Measurements from ENCODE around the gene SELENON. TPM values are rescaled to one million over a fixed set of nuclear protein-coding genes. Genes with fewer than 3 reads are reported as not detected.

The SELENON gene
- total and polyA plus RNA-seq, 8 donors = 85.2 to 107 (median 96.4) TPM

- Histone ChIP-seq H3K4me1 (no peaks in the 10 kb centered on the region), H3K36me3 (peaks cover 0 to 88% of the 10 kb centered on the region in 2 donors), H3K27me3 (no peaks in the 10 kb centered on the region), H3K27ac (peak overlapping the region in 1 of 2 donors; percentile 33), H3K4me3 (no peak overlapping the region), H3K9me3 (no peaks in the 10 kb centered on the region)
- TF ChIP-seq, protein P1, sequence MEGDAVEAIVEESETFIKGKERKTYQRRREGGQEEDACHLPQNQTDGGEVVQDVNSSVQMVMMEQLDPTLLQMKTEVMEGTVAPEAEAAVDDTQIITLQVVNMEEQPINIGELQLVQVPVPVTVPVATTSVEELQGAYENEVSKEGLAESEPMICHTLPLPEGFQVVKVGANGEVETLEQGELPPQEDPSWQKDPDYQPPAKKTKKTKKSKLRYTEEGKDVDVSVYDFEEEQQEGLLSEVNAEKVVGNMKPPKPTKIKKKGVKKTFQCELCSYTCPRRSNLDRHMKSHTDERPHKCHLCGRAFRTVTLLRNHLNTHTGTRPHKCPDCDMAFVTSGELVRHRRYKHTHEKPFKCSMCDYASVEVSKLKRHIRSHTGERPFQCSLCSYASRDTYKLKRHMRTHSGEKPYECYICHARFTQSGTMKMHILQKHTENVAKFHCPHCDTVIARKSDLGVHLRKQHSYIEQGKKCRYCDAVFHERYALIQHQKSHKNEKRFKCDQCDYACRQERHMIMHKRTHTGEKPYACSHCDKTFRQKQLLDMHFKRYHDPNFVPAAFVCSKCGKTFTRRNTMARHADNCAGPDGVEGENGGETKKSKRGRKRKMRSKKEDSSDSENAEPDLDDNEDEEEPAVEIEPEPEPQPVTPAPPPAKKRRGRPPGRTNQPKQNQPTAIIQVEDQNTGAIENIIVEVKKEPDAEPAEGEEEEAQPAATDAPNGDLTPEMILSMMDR (IDR thresholded peaks at IDR 0.05) = no peak
- ATAC-seq (no peak), DNase-seq (no peak)
- intact Hi-C loops (cut with DNase I) = no loop called here
Observed at GRCh38 chr1:25831569-25832196, 31.7 kb downstream of the SELENON start.

DNA sequence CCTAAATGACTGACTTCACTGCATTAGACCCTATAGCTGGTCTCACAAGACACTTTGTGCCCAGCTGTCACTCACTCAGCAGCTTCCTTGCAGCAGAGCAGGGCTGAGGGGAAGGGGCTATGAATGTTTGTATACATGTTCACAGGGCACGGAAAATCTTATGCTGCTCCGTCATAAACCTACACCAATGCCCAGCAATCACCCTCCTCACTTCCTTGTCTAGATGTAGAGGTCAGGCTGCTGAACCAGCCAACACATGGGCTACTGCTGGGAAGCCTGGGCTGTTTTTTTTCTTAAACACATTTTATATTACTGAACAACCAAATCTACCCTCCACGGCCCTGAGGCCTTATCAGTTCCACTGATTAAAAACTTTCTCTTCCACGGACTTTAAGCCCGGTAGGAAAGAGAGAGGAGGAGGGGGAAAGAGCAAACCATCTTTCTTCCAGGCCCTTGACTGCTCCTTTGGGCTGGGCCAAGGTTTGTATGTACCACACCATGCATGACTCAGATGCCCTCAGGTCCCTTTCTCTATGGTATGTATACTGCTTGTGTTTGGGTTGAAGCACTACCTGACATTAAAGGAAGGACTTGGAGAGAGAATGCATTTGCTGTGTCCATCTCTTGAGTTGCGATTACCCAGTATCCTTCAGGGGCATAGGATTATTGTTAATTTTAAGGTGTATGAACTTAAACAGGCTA, 32.5 kb downstream of the SELENON start:
- Histone ChIP-seq H3K4me3 (no peak overlapping the region), H3K9me3 (no peaks in the 10 kb centered on the region), H3K27me3 (no peaks in the 10 kb centered on the region), H3K27ac (no peak overlapping the region), H3K4me1 (no peaks in the 10 kb centered on the region), H3K36me3 (peaks cover 0 to 79% of the 10 kb centered on the region in 2 donors)
- intact Hi-C loops (cut with DNase I) = no loop called here
- DNase-seq = no peak
- ATAC-seq = no peak
- TF ChIP-seq, protein P1 (IDR thresholded peaks at IDR 0.05) = no peak

- ATAC-seq = no peak
- no peak overlapping the region for H3K27ac ChIP-seq
- H3K9me3 ChIP-seq = no peaks in the 10 kb centered on the region
- DNase-seq = no peak
- intact Hi-C loops (cut with DNase I) = no loop called here
- H3K4me1 ChIP-seq = no peaks in the 10 kb centered on the region
- no peak overlapping the region for H3K4me3 ChIP-seq
- H3K27me3 ChIP-seq = no peaks in the 10 kb centered on the region
- TF ChIP-seq, protein P1 (IDR thresholded peaks at IDR 0.05) = no peak
- H3K36me3 ChIP-seq = peaks cover 0 to 73% of the 10 kb centered on the region in 2 donors
Observed at GRCh38 chr1:25833158-25833557, 33.2 kb downstream of the SELENON start.

- TF ChIP-seq, protein P1 (IDR thresholded peaks at IDR 0.05) = no peak
- no peaks in the 10 kb centered on the region for H3K4me1 ChIP-seq
- intact Hi-C loops (cut with DNase I) = no loop called here
- H3K27ac ChIP-seq = no peak overlapping the region
- DNase-seq (no peak), ATAC-seq (no peak)
- H3K27me3 ChIP-seq = no peaks in the 10 kb centered on the region
- peaks cover 0 to 55% of the 10 kb centered on the region in 2 donors for H3K36me3 ChIP-seq
- no peaks in the 10 kb centered on the region for H3K9me3 ChIP-seq
- no peak overlapping the region for H3K4me3 ChIP-seq
Observed at GRCh38 chr1:25834894-25835293, 34.9 kb downstream of the SELENON start.

DNA sequence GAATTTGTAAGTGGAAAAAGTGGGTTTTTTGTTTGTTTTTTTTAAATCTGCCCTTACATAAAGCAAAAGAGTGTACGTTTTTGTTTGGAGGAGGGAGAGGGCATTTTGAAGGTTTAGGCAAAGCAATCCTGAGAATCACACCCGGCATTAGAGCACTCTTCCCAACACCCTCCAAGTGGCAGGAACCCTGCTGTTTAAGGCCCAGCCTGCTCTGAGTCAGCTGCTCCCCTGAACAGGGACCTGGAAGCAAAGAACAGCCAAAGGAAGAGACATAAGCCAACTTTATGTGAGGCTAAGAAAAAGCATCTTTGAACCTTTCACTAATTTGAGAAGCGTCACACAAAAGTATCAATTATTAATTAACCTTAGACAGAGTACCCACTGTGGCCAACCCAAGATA, 36.7 kb downstream of the SELENON start:
- H3K36me3 ChIP-seq = peaks cover 0 to 37% of the 10 kb centered on the region in 2 donors
- TF ChIP-seq, protein P1 (IDR thresholded peaks at IDR 0.05) = no peak
- no peaks in the 10 kb centered on the region for H3K27me3 ChIP-seq
- no peak overlapping the region for H3K27ac ChIP-seq
- no peaks in the 10 kb centered on the region for H3K9me3 ChIP-seq
- ATAC-seq (no peak), DNase-seq (no peak)
- intact Hi-C loops (cut with DNase I) = no loop called here
- no peaks in the 10 kb centered on the region for H3K4me1 ChIP-seq
- no peak overlapping the region for H3K4me3 ChIP-seq

All from left lung (tissue), 10 donors.